Osteoblast (primary cell): ENCODE data around the gene GALNT10. TPM values are rescaled to one million over a fixed set of nuclear protein-coding genes. Genes with fewer than 3 reads are reported as not detected.

Experiments used
- DNase-seq: peaks from one replicate; pipeline ENCODE4 v3.0.0; 2011; ENCODE audit warnings: low spot score, mixed read lengths; ENCODE audit not compliant: insufficient read length; ENCODE audit errors: missing footprints
- H2AFZ ChIP-seq: 2 replicates; pipeline ENCODE4 v1.6.0; 2011; ENCODE audit warnings: mild to moderate bottlenecking, low read length
- H3K27ac ChIP-seq: 2 replicates; pipeline ENCODE4 v1.5.1; 2011; ENCODE audit warnings: mild to moderate bottlenecking, low read depth, low read length, moderate library complexity
- H3K27me3 ChIP-seq: 2 replicates; pipeline ENCODE4 v1.6.0; 2012; ENCODE audit warnings: mild to moderate bottlenecking, control low read depth, inconsistent platforms, low read length, moderate library complexity; ENCODE audit not compliant: insufficient read depth
- H3K36me3 ChIP-seq: 2 replicates; pipeline ENCODE4 v1.5.1; 2011; ENCODE audit warnings: mild to moderate bottlenecking, low read length, control low read depth, moderate library complexity; ENCODE audit not compliant: insufficient read depth
- H3K4me1 ChIP-seq: 2 replicates; pipeline ENCODE4 v1.5.1; 2011; ENCODE audit warnings: mild to moderate bottlenecking, low read length, control low read depth, moderate library complexity; ENCODE audit not compliant: insufficient read depth
- H3K4me2 ChIP-seq: 2 replicates; pipeline ENCODE4 v1.6.0; 2011; ENCODE audit warnings: mild to moderate bottlenecking, low read length; ENCODE audit not compliant: insufficient read depth
- H3K4me3 ChIP-seq: fragments of 200-600 bp; sonication (generic); 3 replicates; pipeline ENCODE4 v1.5.1; 2012; ENCODE audit warnings: mild to moderate bottlenecking, low read length, inconsistent platforms; ENCODE audit not compliant: insufficient read depth
- H3K79me2 ChIP-seq: 2 replicates; pipeline ENCODE4 v1.6.0; 2012; ENCODE audit warnings: mild to moderate bottlenecking, low read length, control low read depth, inconsistent platforms; ENCODE audit not compliant: insufficient read depth
- H3K9me3 ChIP-seq: 2 replicates; pipeline ENCODE4 v1.5.1; 2011; ENCODE audit warnings: low read depth, low read length, control low read depth
- H4K20me1 ChIP-seq: 2 replicates; pipeline ENCODE4 v1.6.0; 2012; ENCODE audit warnings: mild to moderate bottlenecking, low read length, control low read depth; ENCODE audit not compliant: insufficient read depth
- CTCF ChIP-seq: IDR thresholded peaks from 2 replicates; pipeline ENCODE4 v1.5.1; 2011; ENCODE audit warnings: mild to moderate bottlenecking, low read depth, low read length, moderate library complexity; ENCODE audit errors: extremely low read depth
- total RNA-seq: library from RNA; depleted of rRNA; stranded (reverse); fragments of >200 nt; gene quantifications from 2 replicates; pipeline ENCODE4 v1.2.3, GENCODE V29; 2012

Gene GALNT10
- total RNA-seq, 1 donor: 62.2 TPM

DNA sequence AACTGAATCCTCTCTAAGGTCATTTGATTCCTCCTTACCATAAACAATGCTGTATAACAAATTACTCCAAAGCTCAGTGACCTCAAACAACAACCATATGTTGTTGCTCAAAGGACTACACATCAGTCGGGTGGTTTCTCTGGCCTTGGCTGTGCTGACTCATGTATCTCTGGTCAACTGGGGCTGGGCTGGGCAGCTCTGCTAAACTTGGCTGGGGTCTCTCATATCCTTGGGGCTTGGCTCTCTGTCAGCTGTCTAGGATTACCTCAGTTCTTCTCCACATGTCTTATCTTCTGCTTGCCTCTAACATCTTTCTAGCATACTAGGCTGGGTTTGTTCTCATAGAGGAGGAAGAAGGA, 86.4 kb downstream of the GALNT10 start:
- peaks cover 7% of the 10 kb centered on the region for H3K79me2 ChIP-seq
- H4K20me1 ChIP-seq: no peaks in the 10 kb centered on the region
- peaks cover 36% of the 10 kb centered on the region for H3K4me1 ChIP-seq
- no peaks in the 10 kb centered on the region for H3K27me3 ChIP-seq
- no peaks in the 10 kb centered on the region for H3K36me3 ChIP-seq
- peak overlapping the region; percentile 63 for H3K27ac ChIP-seq
- H3K9me3 ChIP-seq: no peaks in the 10 kb centered on the region
- no peak for TF ChIP-seq CTCF
- H2AFZ ChIP-seq: no peak overlapping the region
- no peak overlapping the region for H3K4me3 ChIP-seq
- peak; percentile 89 for DNase-seq
- peak overlapping the region; percentile 30 for H3K4me2 ChIP-seq

DNA sequence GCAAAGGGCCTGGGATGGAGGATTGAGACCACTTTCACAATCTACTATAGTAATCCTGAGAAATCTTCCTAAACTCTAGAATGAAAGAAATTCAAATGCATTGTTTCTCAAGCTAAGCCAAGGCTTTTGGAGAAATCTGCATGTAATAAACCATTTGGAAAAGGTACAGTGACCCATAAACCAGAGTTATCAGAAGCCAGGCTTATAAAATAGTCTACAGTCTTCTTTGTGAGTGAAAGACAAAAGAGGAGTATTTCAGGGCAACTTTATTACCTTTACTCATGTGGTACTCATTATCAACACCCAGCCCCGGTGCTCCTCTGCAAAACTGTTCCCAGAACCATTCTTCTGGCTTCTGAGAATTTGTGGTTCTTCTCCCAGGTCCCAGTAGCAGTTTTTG, 87.0 kb downstream of the GALNT10 start:
- Histone ChIP-seq H3K4me2 (peak overlapping the region; percentile 31), H3K79me2 (peaks cover 7% of the 10 kb centered on the region), H4K20me1 (no peaks in the 10 kb centered on the region), H3K4me3 (no peak overlapping the region), H3K27me3 (no peaks in the 10 kb centered on the region), H3K4me1 (peaks cover 36% of the 10 kb centered on the region), H3K9me3 (no peaks in the 10 kb centered on the region), H2AFZ (no peak overlapping the region), H3K36me3 (no peaks in the 10 kb centered on the region), H3K27ac (peak overlapping the region; percentile 63)
- DNase-seq: no peak
- TF ChIP-seq CTCF: no peak

DNA sequence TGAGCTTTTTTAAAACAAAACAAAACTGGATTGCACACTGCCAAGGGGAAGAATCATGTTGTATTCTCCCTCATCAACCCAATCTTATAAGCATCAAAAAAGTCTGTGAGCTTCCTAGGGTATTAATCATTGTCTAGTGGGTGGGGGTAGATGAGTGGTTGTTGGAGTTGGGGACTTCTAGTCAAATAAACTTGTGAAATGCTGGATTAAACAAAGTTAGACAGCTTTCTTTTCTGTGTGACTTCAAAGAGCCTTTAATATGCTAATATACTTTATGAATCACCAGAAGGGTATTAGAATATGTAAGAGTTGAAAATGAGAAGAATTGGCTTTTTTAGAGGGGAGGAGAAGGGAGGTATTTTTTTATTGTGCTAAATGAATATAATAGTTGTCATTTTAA, 87.7 kb downstream of the GALNT10 start:
- TF ChIP-seq CTCF: no peak
- Histone ChIP-seq H3K9me3 (no peaks in the 10 kb centered on the region), H3K79me2 (peaks cover 9% of the 10 kb centered on the region), H2AFZ (no peak overlapping the region), H3K4me1 (peaks cover 36% of the 10 kb centered on the region), H4K20me1 (no peaks in the 10 kb centered on the region), H3K36me3 (no peaks in the 10 kb centered on the region), H3K4me3 (no peak overlapping the region), H3K27ac (peak overlapping the region; percentile 63), H3K4me2 (peak overlapping the region; percentile 31), H3K27me3 (no peaks in the 10 kb centered on the region)
- no peak for DNase-seq

GRCh38 chr5:154278908-154279307, 88.4 kb downstream of the GALNT10 start:
- Histone ChIP-seq H3K9me3 (no peaks in the 10 kb centered on the region), H2AFZ (no peak overlapping the region), H3K4me3 (no peak overlapping the region), H3K27ac (no peak overlapping the region), H3K4me1 (peaks cover 36% of the 10 kb centered on the region), H3K27me3 (no peaks in the 10 kb centered on the region), H3K4me2 (no peak overlapping the region), H3K36me3 (no peaks in the 10 kb centered on the region), H4K20me1 (no peaks in the 10 kb centered on the region), H3K79me2 (peaks cover 9% of the 10 kb centered on the region)
- no peak for DNase-seq
- TF ChIP-seq CTCF: no peak
